Activated CD4-positive, alpha-beta T cell treated with anti-CD3 and anti-CD28 coated beads, Interleukin-2, Interleukin-4, amounts not matched to agents 100 ng/mL and 50 ng/mL, durations not matched to agents 16 hours and 8 hours (primary cell): ENCODE measurements around the gene ZMYND19.
A peak's percentile ranks its signal among the peaks of the same experiment; 100 is the strongest.
"Not testable (repeated sequence)": the region's sequence is repeated elsewhere in the genome, so short reads cannot be mapped to it uniquely, and the experiment has no call there.

Experiments used
- DNase-seq: peaks from one replicate; pipeline ENCODE4 v3.0.0-alpha.2; 2020; ENCODE audit warnings: low spot score

The ZMYND19 gene

GRCh38 chr9:137614631-137615386 lies 24.5 kb upstream of the ZMYND19 start:
- no peak for DNase-seq

GRCh38 chr9:137613738-137614523 lies 23.6 kb upstream of the ZMYND19 start:
- DNase-seq: no peak

- no peak for DNase-seq
Measured at GRCh38 chr9:137613259-137613658, 22.9 kb upstream of the ZMYND19 start.

GRCh38 chr9:137612741-137613142 lies 22.4 kb upstream of the ZMYND19 start:
- no peak for DNase-seq

GRCh38 chr9:137611623-137612609 lies 21.6 kb upstream of the ZMYND19 start:
- no peak for DNase-seq

GRCh38 chr9:137610944-137611343 lies 20.6 kb upstream of the ZMYND19 start:
- no peak for DNase-seq

- no peak for DNase-seq
Measured at GRCh38 chr9:137607141-137607857, 17.0 kb upstream of the ZMYND19 start.

GRCh38 chr9:137606734-137607138 lies 16.4 kb upstream of the ZMYND19 start:
- DNase-seq: no peak

- no peak for DNase-seq
Measured at GRCh38 chr9:137606005-137606621, 15.8 kb upstream of the ZMYND19 start.

GRCh38 chr9:137605121-137606004 lies 15.1 kb upstream of the ZMYND19 start, which contains the start of gene ARRDC1:
Gene ARRDC1, plus strand, starts transcription at chr9:137605686. Its CDS starts 32 bp downstream, at chr9:137605718.
- peak; percentile 95 for DNase-seq

GRCh38 chr9:137604345-137605086 lies 14.2 kb upstream of the ZMYND19 start:
- no peak for DNase-seq

- DNase-seq: no peak
Measured at GRCh38 chr9:137603879-137604278, 13.6 kb upstream of the ZMYND19 start.

- no peak for DNase-seq
Measured at GRCh38 chr9:137602661-137603060, 12.3 kb upstream of the ZMYND19 start.

GRCh38 chr9:137598943-137599342 lies 8.6 kb upstream of the ZMYND19 start:
- DNase-seq: no peak

- DNase-seq: not testable (repeated sequence)
Measured at GRCh38 chr9:137596577-137596976, 6.3 kb upstream of the ZMYND19 start.

- no peak for DNase-seq
Measured at GRCh38 chr9:137593176-137593575, 2.9 kb upstream of the ZMYND19 start.

- DNase-seq: no peak
Measured at GRCh38 chr9:137592767-137593166, 2.5 kb upstream of the ZMYND19 start.

- no peak for DNase-seq
Measured at GRCh38 chr9:137590123-137590468, 216 bp downstream of the ZMYND19 start.

GRCh38 chr9:137589441-137590122 lies 730 bp downstream of the ZMYND19 start:
- no peak for DNase-seq
